Stimulated activated CD4-positive, alpha-beta T cell treated with anti-CD3 and anti-CD28 coated beads, Interleukin-2, amount 100 ng/mL, for 4 hours (primary cell): ENCODE measurements around the gene PFDN2.

ENCODE experiments used
- DNase-seq: peaks from one replicate; pipeline ENCODE4 v3.0.0-alpha.2; 2020; ENCODE audit warnings: low read depth

The PFDN2 gene

DNA sequence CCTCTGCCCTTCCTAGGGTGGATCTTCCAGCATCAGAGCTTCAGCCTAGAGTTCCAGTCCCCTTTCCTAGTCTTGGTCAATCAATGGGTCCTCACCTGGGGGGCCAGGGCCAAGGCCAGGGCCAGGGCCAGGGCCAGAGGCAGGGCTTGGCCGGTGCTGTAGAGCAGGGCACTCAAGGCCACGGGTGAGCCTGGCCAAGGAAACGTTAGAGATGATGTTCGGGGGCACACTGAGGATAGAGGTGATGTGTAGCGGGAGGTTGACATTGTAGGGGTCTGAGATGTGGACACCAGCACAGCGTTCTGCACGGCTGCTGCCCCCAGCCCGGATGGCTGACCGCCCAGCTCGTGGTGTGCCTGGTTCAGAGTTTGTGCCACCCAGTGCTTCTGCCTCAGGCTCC, 66.6 kb downstream of the PFDN2 start:
- no peak for DNase-seq
